Endothelial cell of umbilical vein (primary cell): ENCODE results near the gene GPRC6A. TPM values are rescaled to one million over a fixed set of nuclear protein-coding genes. Genes with fewer than 3 reads are reported as not detected.

Experiments used
- BruUV-seq: library from RNA; stranded (reverse); fragments of 400-500 nt; replicated peaks from 2 replicates; lab custom pipeline; 2021; lab: Mats Ljungman, UMichigan
- CTCF ChIA-PET: fragments of 300-600, 350-600 bp; sonication (Branson Sonifier 250); formaldehyde crosslinking; loops from one replicate; lab custom pipeline; 2021; ENCODE audit warnings: antibody characterized with exemption, inconsistent platforms; lab: Charles Lee
- POLR2A ChIA-PET: fragments of 300-600, 350-600 bp; sonication (Branson Sonifier 250); formaldehyde crosslinking; loops from one replicate; lab custom pipeline; 2021; ENCODE audit warnings: antibody characterized with exemption, inconsistent platforms; lab: Charles Lee
- DNase-seq: peaks from one replicate; pipeline ENCODE4 v3.0.0-alpha.2; 2011; ENCODE audit warnings: low read depth, low spot score
- FAIRE-seq: peaks from 2 replicates; lab custom pipeline; 2011; peaks lifted over from hg19 to GRCh38; lab: Jason Lieb, UNC
- H2AFZ ChIP-seq: 2 replicates; pipeline ENCODE4 v1.6.0; 2012; ENCODE audit warnings: low read depth, low read length, control low read depth, inconsistent platforms
- H3K27ac ChIP-seq: 2 replicates; pipeline ENCODE4 v1.5.1; 2011; ENCODE audit warnings: low read depth, mild to moderate bottlenecking, control low read depth, low read length, moderate library complexity; ENCODE audit not compliant: insufficient read depth
- H3K27me3 ChIP-seq, 2 experiments: 2 replicates each; pipeline versions ENCODE4 v1.6.0 to v1.6.1; 2011; ENCODE audit warnings: low read length in 2 of 2, mixed read lengths in 1 of 2; ENCODE audit not compliant: control insufficient read depth in 2 of 2, insufficient read depth in 2 of 2
- H3K36me3 ChIP-seq, 2 experiments: 2 replicates in 1 of 2; 3 replicates in 1 of 2; pipeline ENCODE4 v1.5.1; 2011; ENCODE audit warnings: low read length in 2 of 2, mild to moderate bottlenecking in 1 of 2, moderate library complexity in 1 of 2; ENCODE audit not compliant: control insufficient read depth in 2 of 2, insufficient read depth in 2 of 2; ENCODE audit errors: extremely low read depth in 1 of 2
- H3K4me1 ChIP-seq: 3 replicates; pipeline ENCODE4 v1.5.1; 2011; ENCODE audit warnings: mild to moderate bottlenecking, low read length; ENCODE audit not compliant: control insufficient read depth, insufficient read depth; ENCODE audit errors: extremely low read depth
- H3K4me2 ChIP-seq: 2 replicates; pipeline ENCODE4 v1.6.1; 2011; ENCODE audit warnings: low read length, control low read depth, mixed read lengths; ENCODE audit not compliant: insufficient read depth
- H3K4me3 ChIP-seq, 3 experiments: fragments of 200-600 bp in 1 of 3; sonication (generic), shearing (Covaris generic) in 1 of 3; replicated peaks in 1 of 3; 2 replicates each; pipeline ENCODE4 v1.5.1; 2011 to 2016; ENCODE audit warnings: control low read depth in 3 of 3, low read length in 3 of 3, mild to moderate bottlenecking in 2 of 3, inconsistent platforms in 1 of 3, low read depth in 1 of 3, moderate library complexity in 1 of 3; ENCODE audit not compliant: insufficient read depth in 1 of 3
- H3K79me2 ChIP-seq: 2 replicates; pipeline ENCODE4 v1.6.0; 2012; ENCODE audit warnings: low read length, inconsistent platforms; ENCODE audit not compliant: control insufficient read depth, insufficient read depth
- H3K9ac ChIP-seq: replicated peaks from 2 replicates; pipeline ENCODE3; 2011; ENCODE audit warnings: low read length, control low read depth; ENCODE audit not compliant: insufficient read depth; ENCODE audit errors: extremely low read depth
- H3K9me1 ChIP-seq: replicated peaks from 3 replicates; pipeline ENCODE4 v1.6.0; 2011; ENCODE audit warnings: mild to moderate bottlenecking, low read length; ENCODE audit not compliant: control insufficient read depth, insufficient read depth; ENCODE audit errors: extremely low read depth
- H3K9me3 ChIP-seq: replicated peaks from 2 replicates; pipeline ENCODE4 v1.5.1; 2012; ENCODE audit warnings: low read length, inconsistent platforms; ENCODE audit not compliant: control insufficient read depth, insufficient read depth
- H4K20me1 ChIP-seq: replicated peaks from 2 replicates; pipeline ENCODE3; 2011; ENCODE audit warnings: mild to moderate bottlenecking, low read length; ENCODE audit not compliant: control insufficient read depth, insufficient read depth; ENCODE audit errors: extremely low read depth
- CTCF ChIP-seq, 2 donors: IDR thresholded peaks; 1 replicate in 1 of 2; 2 replicates in 1 of 2; pipeline ENCODE4 v1.5.1; 2011; ENCODE audit warnings: low read length in 2 of 2, mild to moderate bottlenecking in 2 of 2, moderate library complexity in 2 of 2, control low read depth in 1 of 2, inconsistent platforms in 1 of 2, low read depth in 1 of 2; ENCODE audit not compliant: insufficient read depth in 1 of 2; ENCODE audit errors: extremely low read depth in 1 of 2
- EZH2 ChIP-seq: IDR thresholded peaks from 2 replicates; pipeline ENCODE4 v1.6.1; 2012; ENCODE audit warnings: borderline replicate concordance, low read depth, mild to moderate bottlenecking, moderate library complexity, low read length, inconsistent platforms; ENCODE audit not compliant: severe bottlenecking
- FOS ChIP-seq: IDR thresholded peaks from 2 replicates; pipeline ENCODE4 v1.6.1; 2011; ENCODE audit warnings: mild to moderate bottlenecking, low read length, moderate library complexity, borderline replicate concordance; ENCODE audit not compliant: insufficient read depth
- GATA2 ChIP-seq: IDR thresholded peaks from 2 replicates; pipeline ENCODE4 v1.7.0; 2011; ENCODE audit warnings: low read depth, mild to moderate bottlenecking, moderate library complexity, mixed read lengths, low read length; ENCODE audit not compliant: insufficient read length, insufficient read depth
- JUN ChIP-seq: IDR thresholded peaks from 2 replicates; pipeline ENCODE4 v1.6.1; 2011; ENCODE audit warnings: borderline replicate concordance, low read depth; ENCODE audit not compliant: insufficient read length, insufficient read depth
- MYC ChIP-seq: IDR thresholded peaks from one replicate; pipeline ENCODE4 v1.6.1; 2011; ENCODE audit warnings: mild to moderate bottlenecking, low read depth, low read length
- POLR2A ChIP-seq: IDR thresholded peaks from 2 replicates; pipeline ENCODE4 v1.6.1; 2012; ENCODE audit warnings: low read depth, mild to moderate bottlenecking, control low read depth, low read length
- POLR2AphosphoS5 ChIP-seq: IDR thresholded peaks from 2 replicates; pipeline ENCODE4 v1.6.1; 2012; ENCODE audit warnings: low read depth, mild to moderate bottlenecking, control low read depth, low read length, moderate library complexity; ENCODE audit not compliant: insufficient read depth
- dilution Hi-C: fragments of 300-500 bp; cut with MboI; formaldehyde crosslinking; loops from one replicate; pipeline ENCODE4 v1.15.0; 2019; ENCODE audit warnings: low sequenced_read_pairs; ENCODE audit not compliant: extremely low pct_ligation_motif_present
- intact Hi-C: fragments of 100-400 bp; cut with micrococcal nuclease; formaldehyde crosslinking; loops from one replicate; pipeline ENCODE4 v1.10.0; 2022
- polyA plus RNA-seq, 4 experiments: library from polyadenylated mRNA; depleted of rRNA in 3 of 4; stranded (reverse) in 3 of 4; unstranded in 1 of 4; fragments of >200 nt; gene quantifications; 2 replicates each; pipeline versions ENCODE4 v1.2.1 to v1.2.3, GENCODE V29; 2011 to 2012; ENCODE audit warnings: missing spikeins in 1 of 4
- total RNA-seq: library from RNA; stranded (reverse); gene quantifications from 2 replicates; pipeline ENCODE4 v1.2.3, GENCODE V29; 2021
- TF ChIP-seq, protein P1 (sequence below): IDR thresholded peaks from 2 replicates; pipeline ENCODE4 v1.6.1; 2011; ENCODE audit not compliant: insufficient read depth, insufficient read length

GPRC6A gene
- total and polyA plus RNA-seq, 2 donors (not counting 3 experiments of a cell fraction or from before 2014, with no cell fraction given), result not detected

- DNase-seq (no peak), FAIRE-seq (no peak)
- no peak overlapping the region for H3K9ac ChIP-seq
- H4K20me1 ChIP-seq, result no peaks in the 10 kb centered on the region
- H3K27me3 ChIP-seq, result no peaks in the 10 kb centered on the region
- H3K9me1 ChIP-seq, result no peaks in the 10 kb centered on the region
- intact Hi-C loops (no loop called here), dilution Hi-C loops (no loop called here)
- POLR2A ChIA-PET, result no interaction called here
- H3K4me2 ChIP-seq, result no peak overlapping the region
- CTCF ChIA-PET, result no interaction called here
- H2AFZ ChIP-seq, result no peak overlapping the region
- no peak overlapping the region for H3K4me3 ChIP-seq
- no peaks in the 10 kb centered on the region for H3K36me3 ChIP-seq
- H3K79me2 ChIP-seq, result no peaks in the 10 kb centered on the region
- TF ChIP-seq POLR2AphosphoS5 (no peak), POLR2A (no peak), JUN (no peak), GATA2 (no peak), FOS (no peak), EZH2 (no peak), CTCF (IDR thresholded peaks at IDR 0.05; ENCODE audit: extremely low read depth in 1 of 2, insufficient read depth in 1 of 2, low read depth in 1 of 2, low read length in 2 of 2) (no peak), MYC (no peak)
- TF ChIP-seq, protein P1, sequence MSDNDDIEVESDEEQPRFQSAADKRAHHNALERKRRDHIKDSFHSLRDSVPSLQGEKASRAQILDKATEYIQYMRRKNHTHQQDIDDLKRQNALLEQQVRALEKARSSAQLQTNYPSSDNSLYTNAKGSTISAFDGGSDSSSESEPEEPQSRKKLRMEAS, result no peak
- BruUV-seq, result no TSS peak
- H3K27ac ChIP-seq, result no peak overlapping the region
- H3K9me3 ChIP-seq, result no peaks in the 10 kb centered on the region
- H3K4me1 ChIP-seq, result no peaks in the 10 kb centered on the region
Observed at GRCh38 chr6:116859264-116859663, 30.4 kb upstream of the GPRC6A start.
